ENCODE data around the gene PAX1. TPM values are rescaled to one million over a fixed set of nuclear protein-coding genes. Genes with fewer than 3 reads are reported as not detected.

PAX1 gene
- total and polyA plus RNA-seq, 2 of the 13 experiments (the other 11 are each of a cell fraction or from before 2014, with no cell fraction given) = not detected

DNA sequence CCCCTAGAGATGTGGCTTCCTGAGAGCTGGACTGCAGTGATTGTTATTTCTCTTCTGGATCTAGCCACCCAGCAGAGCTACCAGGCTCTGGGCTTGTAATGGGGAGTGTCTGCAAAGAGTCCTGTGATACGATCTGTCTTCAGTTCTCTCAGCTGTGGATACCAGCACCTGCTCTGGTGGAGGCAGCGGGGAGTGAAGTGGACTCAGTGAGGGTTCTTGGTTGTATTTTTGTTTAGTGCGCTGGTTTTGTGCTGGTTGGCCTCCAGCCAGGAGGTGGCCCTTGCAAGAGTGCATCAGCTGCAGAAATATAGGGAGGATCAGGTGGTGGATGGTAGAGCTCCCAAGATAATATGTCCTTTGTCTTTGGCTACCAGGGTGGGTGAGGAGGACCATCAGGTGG lies 33.7 kb downstream of the PAX1 start (continued):
- no peak for TF ChIP-seq AKAP8 (CRISPR knock-in tag; IDR thresholded peaks at IDR 0.05)

- Histone ChIP-seq H3K4me1 (ENCODE audit: insufficient read depth, low read length) (no peaks in the 10 kb centered on the region), H3K4me2 (ENCODE audit: low read depth, low read length) (no peak overlapping the region), H3K4me3 (replicated peaks in 1 of 3; ENCODE audit: insufficient read depth in 1 of 3, low read depth in 2 of 3, low read length in 3 of 3) (no peak overlapping the region), H3K27me3 (ENCODE audit: control insufficient read depth in 1 of 2, insufficient read depth in 2 of 2, low read length in 2 of 2) (no peaks in the 10 kb centered on the region), H3K36me3 (replicated peaks in 1 of 2; ENCODE audit: control insufficient read depth in 1 of 2, insufficient read depth in 2 of 2, low read length in 2 of 2) (no peaks in the 10 kb centered on the region), H3K79me2 (ENCODE audit: insufficient read depth, low read length) (no peaks in the 10 kb centered on the region), H4K20me1 (ENCODE audit: insufficient read depth, low read length) (no peaks in the 10 kb centered on the region), H3K27ac (ENCODE audit: extremely low read length, insufficient read depth, low read length) (no peak overlapping the region), H2AFZ (ENCODE audit: low read length) (no peak overlapping the region), H3K9ac (ENCODE audit: insufficient read depth, low read depth, low read length) (no peak overlapping the region), H3K9me3 (ENCODE audit: low read length) (no peaks in the 10 kb centered on the region)
- CTCF ChIA-PET (ENCODE audit: low intra/inter-chr PET ratio, low total read pairs) = no interaction called here
- FAIRE-seq (no peak), ATAC-seq (no peak), DNase-seq (ENCODE audit: low spot score) (no peak)
- POLR2A ChIA-PET = no interaction called here
- 0% methylated on average over 3 of the region's 3 CpGs for WGBS (ENCODE audit: low lambda C conversion rate)
- intact Hi-C loops (cut with micrococcal nuclease; ENCODE audit: unreplicated experiment) (no loop called here), in situ Hi-C loops (cut with HindIII; ENCODE audit: extremely low pct_ligation_motif_present, low pct_unique_long_range_greater_than_20kb) (no loop called here)
- no TSS peak for BruUV-seq (replicated peaks)
- no peak for TF ChIP-seq RAD51 (IDR thresholded peaks at IDR 0.05; ENCODE audit: borderline replicate concordance)
- no peak for TF ChIP-seq GABPB1 (CRISPR knock-in tag; IDR thresholded peaks at IDR 0.05)
- no peak for TF ChIP-seq ZBTB38 (CRISPR knock-in tag; IDR thresholded peaks at IDR 0.05)
- no peak for TF ChIP-seq ZNF441 (CRISPR knock-in tag; IDR thresholded peaks at IDR 0.05; ENCODE audit: borderline replicate concordance)
- TF ChIP-seq MBNL3 (CRISPR knock-in tag; conservative IDR thresholded peaks at IDR 0.05) = no peak
- no peak for TF ChIP-seq ZFP37 (CRISPR knock-in tag; IDR thresholded peaks at IDR 0.05; ENCODE audit: borderline replicate concordance)
- TF ChIP-seq ZNF383 (CRISPR knock-in tag; IDR thresholded peaks at IDR 0.05; ENCODE audit: borderline replicate concordance) = no peak
- TF ChIP-seq GRHL1 (CRISPR knock-in tag; conservative IDR thresholded peaks at IDR 0.05) = no peak
- no peak for TF ChIP-seq ISX (CRISPR knock-in tag; conservative IDR thresholded peaks at IDR 0.05)
- TF ChIP-seq REPIN1 (CRISPR knock-in tag; IDR thresholded peaks at IDR 0.05; ENCODE audit: borderline replicate concordance, low read depth) = no peak
- no peak for TF ChIP-seq KIAA2018 (CRISPR knock-in tag; IDR thresholded peaks at IDR 0.05; ENCODE audit: borderline replicate concordance)
- no peak for TF ChIP-seq ZNF44 (CRISPR knock-in tag; IDR thresholded peaks at IDR 0.05)
- TF ChIP-seq ZNF235 (CRISPR knock-in tag; IDR thresholded peaks at IDR 0.05; ENCODE audit: borderline replicate concordance) = no peak
- TF ChIP-seq RBFOX2 (IDR thresholded peaks at IDR 0.05; ENCODE audit: low read depth, low read length) = no peak
- TF ChIP-seq POLR2A (IDR thresholded peaks at IDR 0.05; ENCODE audit: insufficient read depth in 1 of 2, low read depth in 2 of 2, low read length in 2 of 2) = no peak
Measured at GRCh38 chr20:21739682-21740081, 34.2 kb downstream of the PAX1 start.

Data from HepG2 (cell line).